ENCODE results near the gene DDX56. TPM values are rescaled to one million over a fixed set of nuclear protein-coding genes. Genes with fewer than 3 reads are reported as not detected.
A peak's percentile ranks its signal among the peaks of the same experiment; 100 is the strongest.
"Not testable (repeated sequence)": the region's sequence is repeated elsewhere in the genome, so short reads cannot be mapped to it uniquely, and the experiment has no call there.

The DDX56 gene
- 60.4 TPM for polyA plus RNA-seq (2013, experiment 1 of 2; ENCODE audit: insufficient read length)
- polyA plus RNA-seq (2013, experiment 2 of 2; ENCODE audit: insufficient read length), result 32.8 TPM

- DNase-seq, result peak; percentile 94
Observed at GRCh38 chr7:44573464-44574286, at the start of gene DDX56. Gene DDX56 (minus strand): TSS chr7:44573908. CDS start chr7:44573895, 13 bp downstream.

GRCh38 chr7:44622342-44623151, 48.8 kb upstream of the DDX56 start:
- no peak for DNase-seq

GRCh38 chr7:44621750-44622103, 48.0 kb upstream of the DDX56 start:
- DNase-seq, result no peak

- DNase-seq, result peak; percentile 55
Observed at GRCh38 chr7:44621034-44621749, 47.5 kb upstream of the DDX56 start.

GRCh38 chr7:44618753-44619152, 45.0 kb upstream of the DDX56 start:
- no peak for DNase-seq

- DNase-seq, result no peak
Observed at GRCh38 chr7:44618045-44618444, 44.3 kb upstream of the DDX56 start.

GRCh38 chr7:44617225-44617890, 43.6 kb upstream of the DDX56 start:
- DNase-seq, result peak; percentile 57

GRCh38 chr7:44616545-44616944, 42.8 kb upstream of the DDX56 start:
- no peak for DNase-seq

GRCh38 chr7:44615793-44616192, 42.1 kb upstream of the DDX56 start:
- no peak for DNase-seq

- DNase-seq, result peak; percentile 55
Observed at GRCh38 chr7:44615149-44615611, 41.5 kb upstream of the DDX56 start.

- no peak for DNase-seq
Observed at GRCh38 chr7:44609829-44610228, 36.1 kb upstream of the DDX56 start.

GRCh38 chr7:44608916-44609648, 35.4 kb upstream of the DDX56 start:
- DNase-seq, result peak; percentile 90

- no peak for DNase-seq
Observed at GRCh38 chr7:44607141-44608068, 33.7 kb upstream of the DDX56 start.

GRCh38 chr7:44606341-44607140, 32.8 kb upstream of the DDX56 start, which contains the start of gene OGDH:
Gene OGDH (plus strand): TSS chr7:44606627. CDS start chr7:44624344, 17,717 bp downstream.
- DNase-seq, result peak; percentile 97

- DNase-seq, result no peak
Observed at GRCh38 chr7:44604941-44605340, 31.2 kb upstream of the DDX56 start.

GRCh38 chr7:44603193-44603592, 29.5 kb upstream of the DDX56 start:
- DNase-seq, result no peak

GRCh38 chr7:44602576-44602910, 28.8 kb upstream of the DDX56 start:
- DNase-seq, result no peak

- DNase-seq, result no peak
Observed at GRCh38 chr7:44599222-44599621, 25.5 kb upstream of the DDX56 start.

- DNase-seq, result not testable (repeated sequence)
Observed at GRCh38 chr7:44597181-44597580, 23.5 kb upstream of the DDX56 start.
